H9 (cell line): ENCODE measurements around the gene CSMD2. TPM values are rescaled to one million over a fixed set of nuclear protein-coding genes. Genes with fewer than 3 reads are reported as not detected.

Experiments
- DNase-seq: peaks from one replicate; pipeline ENCODE4 v3.0.0-alpha.2; 2017
- H2AFZ ChIP-seq: one replicate; pipeline ENCODE4 v1.6.1; 2013; ENCODE audit warnings: mild to moderate bottlenecking, low read length, control low read depth, moderate library complexity
- H2AK5ac ChIP-seq: 2 replicates; pipeline ENCODE4 v1.6.1; 2013; ENCODE audit warnings: low read length, control low read depth, mixed read lengths; ENCODE audit not compliant: insufficient read length
- H2BK120ac ChIP-seq: one replicate; pipeline ENCODE4 v1.6.1; 2013; ENCODE audit warnings: low read depth, mild to moderate bottlenecking, low read length, control low read depth, inconsistent platforms; ENCODE audit not compliant: poor library complexity, severe bottlenecking
- H2BK12ac ChIP-seq: 2 replicates; pipeline ENCODE4 v1.6.1; 2013; ENCODE audit warnings: low read length, control low read depth, mixed read lengths, low read depth; ENCODE audit not compliant: insufficient read length
- H2BK15ac ChIP-seq: 2 replicates; pipeline ENCODE4 v1.6.1; 2013; ENCODE audit warnings: low read depth, low read length, control low read depth
- H2BK20ac ChIP-seq: one replicate; pipeline ENCODE4 v1.6.1; 2013; ENCODE audit warnings: low read depth, mild to moderate bottlenecking, low read length, control low read depth, inconsistent platforms; ENCODE audit not compliant: poor library complexity, severe bottlenecking
- H2BK5ac ChIP-seq: 2 replicates; pipeline ENCODE4 v1.6.1; 2013; ENCODE audit warnings: low read length, control low read depth, mixed read lengths; ENCODE audit not compliant: insufficient read length
- H3K14ac ChIP-seq: 2 replicates; pipeline ENCODE4 v1.6.1; 2013; ENCODE audit warnings: low read length, control low read depth; ENCODE audit not compliant: insufficient read depth
- H3K18ac ChIP-seq: 2 replicates; pipeline ENCODE4 v1.6.1; 2013; ENCODE audit warnings: low read depth, mild to moderate bottlenecking, mixed read lengths, low read length, control low read depth; ENCODE audit not compliant: insufficient read length
- H3K23ac ChIP-seq: 2 replicates; pipeline ENCODE4 v1.6.1; 2013; ENCODE audit warnings: low read length, control low read depth, mixed read lengths, low read depth; ENCODE audit not compliant: insufficient read length
- H3K23me2 ChIP-seq: 2 replicates; pipeline ENCODE4 v1.6.1; 2013; ENCODE audit warnings: low read depth, mild to moderate bottlenecking, mixed read lengths, low read length, control low read depth; ENCODE audit not compliant: insufficient read length, poor library complexity, severe bottlenecking
- H3K27ac ChIP-seq: 2 replicates; pipeline ENCODE4 v1.5.1; 2013; ENCODE audit warnings: low read length, control low read depth, mixed read lengths, low read depth; ENCODE audit not compliant: insufficient read length
- H3K27me3 ChIP-seq: 2 replicates; pipeline ENCODE4 v1.6.1; 2013; ENCODE audit warnings: low read length, control low read depth, inconsistent platforms; ENCODE audit not compliant: insufficient read depth
- H3K4ac ChIP-seq: 2 replicates; pipeline ENCODE4 v1.6.1; 2013; ENCODE audit warnings: low read depth, mild to moderate bottlenecking, control low read depth, inconsistent platforms, low read length, moderate library complexity
- H3K4me1 ChIP-seq: 2 replicates; pipeline ENCODE4 v1.6.1; 2013; ENCODE audit warnings: low read length, control low read depth, inconsistent platforms; ENCODE audit not compliant: insufficient read depth
- H3K4me2 ChIP-seq: 2 replicates; pipeline ENCODE4 v1.6.1; 2013; ENCODE audit warnings: low read length, control low read depth, mixed read lengths; ENCODE audit not compliant: insufficient read length, insufficient read depth
- H3K56ac ChIP-seq: 2 replicates; pipeline ENCODE4 v1.6.1; 2013; ENCODE audit warnings: low read depth, mild to moderate bottlenecking, mixed read lengths, low read length, control low read depth; ENCODE audit not compliant: insufficient read length
- H3K79me1 ChIP-seq: 2 replicates; pipeline ENCODE4 v1.6.1; 2013; ENCODE audit warnings: low read depth, mild to moderate bottlenecking, moderate library complexity, low read length, control low read depth, inconsistent platforms; ENCODE audit not compliant: insufficient read depth, poor library complexity, severe bottlenecking
- H3K79me2 ChIP-seq: 2 replicates; pipeline ENCODE4 v1.6.1; 2013; ENCODE audit warnings: low read length, control low read depth, inconsistent platforms; ENCODE audit not compliant: insufficient read depth
- H3K9ac ChIP-seq: 2 replicates; pipeline ENCODE4 v1.6.1; 2013; ENCODE audit warnings: low read length, control low read depth, mixed read lengths; ENCODE audit not compliant: insufficient read length; ENCODE audit errors: extremely low read depth
- H3K9me3 ChIP-seq: one replicate; pipeline ENCODE4 v1.6.1; 2013; ENCODE audit warnings: low read depth, low read length, inconsistent platforms; ENCODE audit not compliant: control insufficient read depth
- H3T11ph ChIP-seq: one replicate; pipeline ENCODE4 v1.6.1; 2013; ENCODE audit warnings: mild to moderate bottlenecking, low read length, control low read depth, inconsistent platforms
- H4K20me1 ChIP-seq: one replicate; pipeline ENCODE4 v1.6.1; 2013; ENCODE audit not compliant: control insufficient read depth, insufficient read length, insufficient read depth
- H4K5ac ChIP-seq: 2 replicates; pipeline ENCODE4 v1.6.1; 2013; ENCODE audit warnings: low read depth, mild to moderate bottlenecking, mixed read lengths, low read length, control low read depth; ENCODE audit not compliant: insufficient read length
- H4K8ac ChIP-seq: replicated peaks from 2 replicates; pipeline ENCODE4 v1.6.1; 2013; ENCODE audit warnings: low read length, control low read depth, mixed read lengths, low read depth; ENCODE audit not compliant: insufficient read length
- H4K91ac ChIP-seq: 2 replicates; pipeline ENCODE4 v1.6.1; 2013; ENCODE audit warnings: low read depth, mild to moderate bottlenecking, moderate library complexity, mixed read lengths, low read length, control low read depth; ENCODE audit not compliant: insufficient read length
- H3K27ac Mint-ChIP-seq, 3 experiments: 2 replicates in 2 of 3; 3 replicates in 1 of 3; pipeline ENCODE4 v1.8.0; 2020 to 2021; ENCODE audit warnings: mixed read lengths in 3 of 3, mild to moderate bottlenecking in 1 of 3, moderate library complexity in 1 of 3
- H3K27me3 Mint-ChIP-seq: 2 replicates; pipeline ENCODE4 v1.8.0; 2021; ENCODE audit warnings: low read depth, mild to moderate bottlenecking, moderate library complexity, mixed read lengths
- H3K36me3 Mint-ChIP-seq, 3 experiments: 2 replicates in 2 of 3; 3 replicates in 1 of 3; pipeline ENCODE4 v1.8.0; 2020 to 2021; ENCODE audit warnings: low read depth in 3 of 3, mixed read lengths in 3 of 3; ENCODE audit not compliant: insufficient read depth in 1 of 3
- H3K4me1 Mint-ChIP-seq, 2 experiments: 2 replicates each; pipeline ENCODE4 v1.8.0; 2020; ENCODE audit warnings: mixed read lengths in 2 of 2
- H3K4me3 Mint-ChIP-seq, 2 experiments: 2 replicates in 1 of 2; 3 replicates in 1 of 2; pipeline ENCODE4 v1.8.0; 2020 to 2021; ENCODE audit warnings: mild to moderate bottlenecking in 2 of 2, mixed read lengths in 2 of 2, moderate library complexity in 1 of 2
- H3K9me3 Mint-ChIP-seq, 2 experiments: 2 replicates in 1 of 2; 3 replicates in 1 of 2; pipeline ENCODE4 v1.8.0; 2020; ENCODE audit warnings: mild to moderate bottlenecking in 2 of 2, mixed read lengths in 2 of 2, moderate library complexity in 1 of 2
- WGBS: extraction: QIAGEN DNeasy Blood & Tissue Kit; methylation state at CpG from one replicate; pipeline ENCODE4 v1.1.7; 2013; ENCODE audit warnings: missing lambda C conversion rate, low lambda C conversion rate, mixed read lengths; ENCODE audit not compliant: insufficient read length; ENCODE audit errors: extremely low coverage; 5-methylcytosine and 5-hydroxymethylcytosine counted together
- total RNA-seq: library from RNA; stranded (reverse); gene quantifications from 2 replicates; pipeline ENCODE4 v1.2.1, GENCODE V29; 2021
- TF ChIP-seq, protein P1 (sequence below): fragments of 200-600 bp; sonication (generic); conservative IDR thresholded peaks from 3 replicates; pipeline ENCODE4 v1.8.0; 2021; ENCODE audit warnings: antibody characterized with exemption, mild to moderate bottlenecking

Gene CSMD2
- total RNA-seq, 1 experiment from 2014 or later, result 6.4 TPM

DNA sequence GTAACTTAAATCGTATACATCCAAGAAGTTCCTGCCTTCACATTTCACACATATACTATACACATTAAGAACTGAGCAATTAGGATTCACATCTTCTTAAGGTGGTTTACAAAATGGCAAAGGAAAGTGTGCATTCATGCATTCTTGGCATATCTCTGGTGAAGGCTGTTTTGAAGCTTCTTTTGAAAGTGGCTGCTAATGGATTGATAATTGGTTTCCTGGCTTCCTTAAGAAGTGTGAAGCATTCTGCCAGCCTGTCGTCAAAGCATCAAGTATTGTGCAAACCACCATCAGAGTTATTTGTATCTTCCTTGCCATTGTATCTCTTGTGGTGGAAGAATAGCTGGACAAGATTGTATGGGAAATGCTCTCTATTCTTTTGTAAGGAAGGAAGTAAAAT is 396.2 kb downstream of the CSMD2 start:
- Mint-ChIP-seq H3K4me1 (0 out of 4 replicates have a peak, but pooled peaks cover 0 to under 1% of the 10 kb centered on the region in 2 experiments), H3K36me3 (peaks cover 3 to 11% (median 10%) of the 10 kb centered on the region in 3 experiments; a peak in 5 of 7 replicates), H3K9me3 (no peaks in the 10 kb centered on the region), H3K27me3 (no peaks in the 10 kb centered on the region), H3K4me3 (no peak overlapping the region), H3K27ac (no peak overlapping the region)
- Histone ChIP-seq H3K23me2 (no peaks in the 10 kb centered on the region), H3K4me1 (no peaks in the 10 kb centered on the region), H3K27ac (no peak overlapping the region), H3K23ac (no peak overlapping the region), H2AK5ac (no peak overlapping the region), H2BK20ac (no peak overlapping the region), H3K79me2 (no peaks in the 10 kb centered on the region), H3K9me3 (no peaks in the 10 kb centered on the region), H3K4ac (no peak overlapping the region), H3K4me2 (no peak overlapping the region), H2AFZ (no peak overlapping the region), H2BK15ac (no peak overlapping the region), H2BK5ac (no peak overlapping the region), H3K18ac (no peak overlapping the region), H4K8ac (no peak overlapping the region), H3K14ac (no peak overlapping the region), H2BK120ac (no peak overlapping the region), H3K9ac (no peak overlapping the region), H3T11ph (no peak overlapping the region), H3K27me3 (no peaks in the 10 kb centered on the region), H4K5ac (no peak overlapping the region), H4K91ac (no peak overlapping the region), H3K56ac (no peak overlapping the region), H4K20me1 (no peaks in the 10 kb centered on the region), H2BK12ac (no peak overlapping the region), H3K79me1 (no peaks in the 10 kb centered on the region)
- DNase-seq, result no peak
- no CpG with 5 or more reads among the region's 2 CpGs for WGBS
- TF ChIP-seq, protein P1, sequence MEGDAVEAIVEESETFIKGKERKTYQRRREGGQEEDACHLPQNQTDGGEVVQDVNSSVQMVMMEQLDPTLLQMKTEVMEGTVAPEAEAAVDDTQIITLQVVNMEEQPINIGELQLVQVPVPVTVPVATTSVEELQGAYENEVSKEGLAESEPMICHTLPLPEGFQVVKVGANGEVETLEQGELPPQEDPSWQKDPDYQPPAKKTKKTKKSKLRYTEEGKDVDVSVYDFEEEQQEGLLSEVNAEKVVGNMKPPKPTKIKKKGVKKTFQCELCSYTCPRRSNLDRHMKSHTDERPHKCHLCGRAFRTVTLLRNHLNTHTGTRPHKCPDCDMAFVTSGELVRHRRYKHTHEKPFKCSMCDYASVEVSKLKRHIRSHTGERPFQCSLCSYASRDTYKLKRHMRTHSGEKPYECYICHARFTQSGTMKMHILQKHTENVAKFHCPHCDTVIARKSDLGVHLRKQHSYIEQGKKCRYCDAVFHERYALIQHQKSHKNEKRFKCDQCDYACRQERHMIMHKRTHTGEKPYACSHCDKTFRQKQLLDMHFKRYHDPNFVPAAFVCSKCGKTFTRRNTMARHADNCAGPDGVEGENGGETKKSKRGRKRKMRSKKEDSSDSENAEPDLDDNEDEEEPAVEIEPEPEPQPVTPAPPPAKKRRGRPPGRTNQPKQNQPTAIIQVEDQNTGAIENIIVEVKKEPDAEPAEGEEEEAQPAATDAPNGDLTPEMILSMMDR, result no peak
